Caco-2 (cell line): ENCODE measurements around the gene IBA57. TPM values are rescaled to one million over a fixed set of nuclear protein-coding genes. Genes with fewer than 3 reads are reported as not detected.

Experiments
- BruUV-seq: library from RNA; stranded (reverse); fragments of 400-500 nt; replicated peaks from 2 replicates; lab custom pipeline; 2021; lab: Mats Ljungman, UMichigan
- CTCF ChIA-PET: fragments of 300-600 bp; sonication (Branson Sonifier 250); formaldehyde crosslinking; loops from one replicate; lab custom pipeline; 2022; ENCODE audit warnings: antibody characterized with exemption; lab: Charles Lee
- POLR2A ChIA-PET: fragments of 300-600 bp; sonication (Branson Sonifier 250); formaldehyde crosslinking; loops from one replicate; lab custom pipeline; 2022; ENCODE audit warnings: antibody characterized with exemption; lab: Charles Lee
- DNase-seq, 2 experiments: peaks; one replicate each; pipeline versions ENCODE4 v3.0.0 to v3.0.0-alpha.2; 2020 to 2022
- H3K27me3 ChIP-seq: replicated peaks from 2 replicates; pipeline ENCODE4 v1.6.0; 2011; ENCODE audit warnings: low read length; ENCODE audit not compliant: control insufficient read depth, insufficient read depth
- H3K36me3 ChIP-seq: 2 replicates; pipeline ENCODE4 v1.5.1; 2011; ENCODE audit warnings: low read length; ENCODE audit not compliant: control insufficient read depth, insufficient read depth
- H3K4me1 ChIP-seq: fragments of 250-450 bp; sonication (Bioruptor Pico); 2 replicates; pipeline ENCODE4 v1.5.1; 2020; ENCODE audit warnings: mild to moderate bottlenecking
- H3K4me3 ChIP-seq: 2 replicates; pipeline ENCODE4 v1.5.1; 2011; ENCODE audit warnings: low read depth, mild to moderate bottlenecking, control low read depth, low read length
- H3K9me3 ChIP-seq: fragments of 250-450 bp; sonication (Bioruptor Pico); 2 replicates; pipeline ENCODE4 v1.5.1; 2020; ENCODE audit warnings: mild to moderate bottlenecking, moderate library complexity
- H3K27ac Mint-ChIP-seq: one replicate; pipeline ENCODE4 v1.8.0; 2022; ENCODE audit warnings: mixed read lengths; ENCODE audit not compliant: unreplicated experiment
- H3K27me3 Mint-ChIP-seq: one replicate; pipeline ENCODE4 v1.8.0; 2022; ENCODE audit warnings: mixed read lengths; ENCODE audit not compliant: insufficient read depth, unreplicated experiment
- H3K36me3 Mint-ChIP-seq: one replicate; pipeline ENCODE4 v1.8.0; 2022; ENCODE audit warnings: mild to moderate bottlenecking, mixed read lengths; ENCODE audit not compliant: insufficient read depth, unreplicated experiment
- H3K4me1 Mint-ChIP-seq: one replicate; pipeline ENCODE4 v1.8.0; 2022; ENCODE audit warnings: low read depth, mixed read lengths; ENCODE audit not compliant: unreplicated experiment
- H3K4me3 Mint-ChIP-seq: one replicate; pipeline ENCODE4 v1.8.0; 2022; ENCODE audit warnings: mild to moderate bottlenecking, moderate library complexity, mixed read lengths; ENCODE audit not compliant: unreplicated experiment
- H3K9me3 Mint-ChIP-seq: one replicate; pipeline ENCODE4 v1.8.0; 2022; ENCODE audit warnings: mixed read lengths; ENCODE audit not compliant: unreplicated experiment
- intact Hi-C: fragments of 100-400 bp; cut with micrococcal nuclease; formaldehyde crosslinking; loops from one replicate; pipeline ENCODE4 v1.10.0; 2022; ENCODE audit not compliant: unreplicated experiment
- total RNA-seq: library from RNA; stranded (reverse); gene quantifications from 2 replicates; pipeline ENCODE4 v1.2.3, GENCODE V29; 2022
- TF ChIP-seq, protein P1 (sequence below), 2 experiments: fragments of 200-600 bp in 1 of 2; IDR thresholded peaks; 1 replicate in 1 of 2; 2 replicates in 1 of 2; pipeline versions ENCODE4 v1.5.1 to v1.8.0; 2011 to 2022; ENCODE audit warnings: antibody characterized with exemption in 1 of 2, control low read depth in 1 of 2, inconsistent platforms in 1 of 2, low read depth in 1 of 2, low read length in 1 of 2, mild to moderate bottlenecking in 1 of 2, moderate library complexity in 1 of 2; ENCODE audit not compliant: insufficient read depth in 1 of 2, severe bottlenecking in 1 of 2, unreplicated experiment in 1 of 2

IBA57 gene
- total RNA-seq, 1 experiment from 2014 or later: 15.4 TPM

DNA sequence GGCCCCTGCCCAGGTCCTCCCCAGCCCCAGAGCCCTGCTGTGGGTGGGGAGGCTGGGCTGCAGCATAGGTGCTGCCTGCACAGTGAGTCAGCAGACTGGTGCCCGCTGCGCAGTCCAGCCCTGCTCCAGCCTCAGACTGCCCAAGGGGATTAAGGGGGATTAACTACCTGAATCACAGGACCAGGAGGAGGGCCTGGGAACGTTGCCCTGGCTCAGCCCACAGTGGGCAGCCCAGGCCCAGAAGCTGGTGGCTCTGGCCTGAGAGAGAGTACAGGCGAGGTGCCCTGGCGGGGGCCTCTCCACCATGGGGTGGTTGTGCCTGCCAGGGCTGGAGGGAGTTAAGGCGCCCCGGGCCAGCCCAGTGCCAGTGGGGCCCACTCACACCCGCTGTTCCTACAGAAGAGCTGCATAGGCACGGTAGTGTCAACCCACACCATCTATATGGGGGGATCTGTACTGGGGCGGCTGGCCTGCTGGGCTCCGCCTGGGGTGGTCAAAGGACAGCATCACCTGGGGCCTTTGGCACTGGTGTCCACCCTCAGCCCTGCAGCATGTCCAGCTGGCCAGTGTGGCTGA lies 44.6 kb downstream of the IBA57 start:
- Mint-ChIP-seq H3K4me3 (no peak overlapping the region), H3K27ac (no peak overlapping the region), H3K4me1 (no peaks in the 10 kb centered on the region), H3K27me3 (no peaks in the 10 kb centered on the region), H3K9me3 (no peaks in the 10 kb centered on the region), H3K36me3 (no peaks in the 10 kb centered on the region)
- intact Hi-C loops: no loop called here
- no peak overlapping the region for H3K4me3 ChIP-seq
- ChIA-PET CTCF (interaction anchor here (0.9 kb wide), 1 partner anchor 11 kb away, joined by 4 read pairs; no protein-coding TSS in a partner anchor), POLR2A (no interaction called here)
- H3K9me3 ChIP-seq: no peaks in the 10 kb centered on the region
- H3K36me3 ChIP-seq: no peaks in the 10 kb centered on the region
- no peak for DNase-seq
- H3K4me1 ChIP-seq: no peaks in the 10 kb centered on the region
- BruUV-seq: no TSS peak
- H3K27me3 ChIP-seq: no peaks in the 10 kb centered on the region
- TF ChIP-seq, protein P1, sequence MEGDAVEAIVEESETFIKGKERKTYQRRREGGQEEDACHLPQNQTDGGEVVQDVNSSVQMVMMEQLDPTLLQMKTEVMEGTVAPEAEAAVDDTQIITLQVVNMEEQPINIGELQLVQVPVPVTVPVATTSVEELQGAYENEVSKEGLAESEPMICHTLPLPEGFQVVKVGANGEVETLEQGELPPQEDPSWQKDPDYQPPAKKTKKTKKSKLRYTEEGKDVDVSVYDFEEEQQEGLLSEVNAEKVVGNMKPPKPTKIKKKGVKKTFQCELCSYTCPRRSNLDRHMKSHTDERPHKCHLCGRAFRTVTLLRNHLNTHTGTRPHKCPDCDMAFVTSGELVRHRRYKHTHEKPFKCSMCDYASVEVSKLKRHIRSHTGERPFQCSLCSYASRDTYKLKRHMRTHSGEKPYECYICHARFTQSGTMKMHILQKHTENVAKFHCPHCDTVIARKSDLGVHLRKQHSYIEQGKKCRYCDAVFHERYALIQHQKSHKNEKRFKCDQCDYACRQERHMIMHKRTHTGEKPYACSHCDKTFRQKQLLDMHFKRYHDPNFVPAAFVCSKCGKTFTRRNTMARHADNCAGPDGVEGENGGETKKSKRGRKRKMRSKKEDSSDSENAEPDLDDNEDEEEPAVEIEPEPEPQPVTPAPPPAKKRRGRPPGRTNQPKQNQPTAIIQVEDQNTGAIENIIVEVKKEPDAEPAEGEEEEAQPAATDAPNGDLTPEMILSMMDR (IDR thresholded peaks at IDR 0.05; ENCODE audit: insufficient read depth in 1 of 2, low read depth in 1 of 2, low read length in 1 of 2, severe bottlenecking in 1 of 2, unreplicated experiment in 1 of 2): no peak

DNA sequence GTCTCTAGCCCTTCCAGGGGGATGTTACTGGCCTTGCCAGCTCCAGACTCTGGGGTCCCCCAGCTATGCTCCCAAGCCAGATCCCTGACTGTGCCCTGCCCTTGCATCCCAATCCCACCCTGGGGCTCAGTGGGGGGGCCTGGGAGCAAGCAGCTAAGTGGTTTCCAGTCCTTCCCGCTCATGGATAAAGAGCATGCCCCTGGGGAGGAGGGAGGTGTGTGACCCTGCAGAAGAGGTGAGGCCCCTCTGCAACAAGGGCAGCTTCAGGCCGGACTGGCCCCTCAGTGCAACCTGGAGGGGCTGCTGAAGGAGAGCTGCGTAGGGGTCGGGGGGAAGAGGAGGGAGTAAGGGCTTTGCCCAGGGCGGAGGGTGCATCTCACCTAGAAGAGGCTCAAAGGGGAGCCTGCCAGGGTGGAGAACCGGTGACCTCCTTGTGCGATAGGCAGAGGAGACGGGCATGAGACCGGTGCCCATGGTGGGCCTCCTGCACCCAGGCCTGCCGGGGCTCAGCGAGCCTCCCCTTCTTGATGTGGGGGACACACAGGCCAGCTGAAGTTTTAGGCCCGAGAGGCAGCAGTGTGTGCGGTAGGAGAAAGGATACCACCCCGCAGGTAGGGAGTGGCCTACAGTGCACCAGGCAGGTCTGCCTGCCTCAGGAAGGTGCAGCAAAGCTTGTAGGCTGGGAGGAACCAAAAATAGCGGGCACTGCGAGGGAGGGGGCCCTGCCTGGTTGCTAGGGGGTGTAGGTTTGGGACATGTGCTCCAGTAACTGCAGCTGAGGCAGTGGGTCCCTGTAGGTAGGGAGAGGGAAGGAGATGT lies 45.3 kb downstream of the IBA57 start:
- H3K27me3 Mint-ChIP-seq: no peaks in the 10 kb centered on the region
- Histone ChIP-seq H3K36me3 (no peaks in the 10 kb centered on the region), H3K9me3 (no peaks in the 10 kb centered on the region), H3K4me3 (no peak overlapping the region), H3K27me3 (no peaks in the 10 kb centered on the region), H3K4me1 (no peaks in the 10 kb centered on the region)
- no peak overlapping the region for H3K27ac Mint-ChIP-seq
- no peak for DNase-seq
- TF ChIP-seq, protein P1 (IDR thresholded peaks at IDR 0.05; ENCODE audit: insufficient read depth in 1 of 2, low read depth in 1 of 2, low read length in 1 of 2, severe bottlenecking in 1 of 2, unreplicated experiment in 1 of 2): no peak
- intact Hi-C loops: no loop called here
- no peaks in the 10 kb centered on the region for H3K36me3 Mint-ChIP-seq
- BruUV-seq: no TSS peak
- H3K9me3 Mint-ChIP-seq: no peaks in the 10 kb centered on the region
- no peak overlapping the region for H3K4me3 Mint-ChIP-seq
- no peaks in the 10 kb centered on the region for H3K4me1 Mint-ChIP-seq
- ChIA-PET POLR2A (no interaction called here), CTCF (interaction anchor here (0.9 kb wide), 1 partner anchor 12 kb away, joined by 4 read pairs; no protein-coding TSS in a partner anchor)

DNA sequence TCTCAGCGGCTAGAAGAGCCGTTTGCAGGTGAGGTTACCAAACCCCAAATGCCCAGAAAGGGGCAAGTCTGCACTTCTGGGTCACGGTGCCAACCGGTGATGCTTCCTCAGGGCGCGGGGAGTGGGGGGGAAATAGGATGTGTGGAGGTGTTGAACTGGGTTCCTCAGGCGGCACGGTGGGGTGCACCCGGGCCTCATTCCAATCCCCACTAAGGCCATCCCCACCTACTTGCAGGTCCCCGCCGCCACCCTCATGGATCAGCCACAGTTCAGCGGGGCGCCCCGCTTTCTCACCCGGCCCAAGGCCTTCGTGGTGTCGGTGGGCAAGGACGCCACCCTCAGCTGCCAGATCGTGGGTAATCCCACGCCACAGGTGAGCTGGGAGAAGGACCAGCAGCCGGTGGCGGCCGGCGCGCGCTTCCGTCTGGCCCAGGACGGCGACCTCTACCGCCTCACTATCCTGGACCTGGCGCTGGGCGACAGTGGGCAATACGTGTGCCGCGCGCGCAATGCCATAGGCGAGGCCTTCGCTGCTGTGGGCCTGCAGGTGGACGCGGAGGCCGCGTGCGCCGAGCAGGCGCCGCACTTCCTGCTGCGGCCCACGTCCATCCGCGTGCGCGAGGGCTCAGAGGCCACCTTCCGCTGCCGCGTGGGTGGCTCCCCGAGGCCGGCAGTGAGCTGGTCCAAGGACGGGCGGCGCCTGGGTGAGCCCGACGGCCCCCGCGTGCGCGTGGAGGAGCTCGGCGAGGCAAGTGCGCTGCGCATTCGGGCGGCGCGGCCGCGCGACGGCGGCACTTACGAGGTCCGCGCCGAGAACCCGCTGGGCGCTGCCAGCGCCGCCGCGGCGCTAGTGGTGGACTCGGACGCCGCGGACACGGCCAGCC lies 46.2 kb downstream of the IBA57 start:
- Histone ChIP-seq H3K9me3 (no peaks in the 10 kb centered on the region), H3K36me3 (no peaks in the 10 kb centered on the region), H3K27me3 (no peaks in the 10 kb centered on the region), H3K4me3 (no peak overlapping the region), H3K4me1 (no peaks in the 10 kb centered on the region)
- BruUV-seq: no TSS peak
- Mint-ChIP-seq H3K4me3 (no peak overlapping the region), H3K9me3 (no peaks in the 10 kb centered on the region), H3K27ac (no peak overlapping the region), H3K36me3 (no peaks in the 10 kb centered on the region), H3K4me1 (no peaks in the 10 kb centered on the region), H3K27me3 (no peaks in the 10 kb centered on the region)
- POLR2A ChIA-PET: no interaction called here
- TF ChIP-seq, protein P1 (IDR thresholded peaks at IDR 0.05; ENCODE audit: insufficient read depth in 1 of 2, low read depth in 1 of 2, low read length in 1 of 2, severe bottlenecking in 1 of 2, unreplicated experiment in 1 of 2): no peak
- CTCF ChIA-PET: no interaction called here
- DNase-seq: no peak
- intact Hi-C loops: loop anchor here (2.0 kb wide), 1 partner anchor 245 kb away; a partner anchor contains a TSS
